H7 (cell line): ENCODE results near the gene WFDC10B. TPM values are rescaled to one million over a fixed set of nuclear protein-coding genes. Genes with fewer than 3 reads are reported as not detected.
"Not testable (repeated sequence)": the region's sequence is repeated elsewhere in the genome, so short reads cannot be mapped to it uniquely, and the experiment has no call there.

Source experiments
- DNase-seq: peaks from one replicate; pipeline ENCODE4 v3.0.0; 2012
- H3K27me3 ChIP-seq: 2 replicates; pipeline ENCODE4 v1.6.0; 2011; ENCODE audit warnings: mild to moderate bottlenecking, low read length; ENCODE audit not compliant: control insufficient read depth, insufficient read depth
- H3K36me3 ChIP-seq: replicated peaks from 2 replicates; pipeline ENCODE4 v1.5.1; 2011; ENCODE audit warnings: low read length; ENCODE audit not compliant: control insufficient read depth, insufficient read depth
- H3K4me3 ChIP-seq: 2 replicates; pipeline ENCODE4 v1.5.1; 2011; ENCODE audit warnings: low read depth, mild to moderate bottlenecking, control low read depth, low read length, moderate library complexity; ENCODE audit not compliant: insufficient read depth
- total RNA-seq: library from RNA; depleted of rRNA; stranded (reverse); fragments of >200 nt; shearing (Covaris generic); gene quantifications from 2 replicates; pipeline ENCODE4 v1.2.3, GENCODE V29; 2014; rRNA removed

WFDC10B gene
- total RNA-seq, result 0.52 TPM in 1 of 2 replicates, not detected in the other

- Histone ChIP-seq H3K27me3 (no peaks in the 10 kb centered on the region), H3K36me3 (no peaks in the 10 kb centered on the region), H3K4me3 (no peak within 1 kb of the TSS)
- no peak for DNase-seq
Observed at GRCh38 chr20:45704969-45705637, at the start of gene WFDC10B. Gene WFDC10B, minus strand, starts transcription at chr20:45705019. Its CDS starts 19,027 bp downstream, at chr20:45685992.

GRCh38 chr20:45752746-45753145 lies 47.9 kb upstream of the WFDC10B start:
- DNase-seq, result no peak
- no peaks in the 10 kb centered on the region for H3K27me3 ChIP-seq
- no peak overlapping the region for H3K4me3 ChIP-seq
- H3K36me3 ChIP-seq, result no peaks in the 10 kb centered on the region

GRCh38 chr20:45751721-45752120 lies 46.9 kb upstream of the WFDC10B start:
- H3K36me3 ChIP-seq, result no peaks in the 10 kb centered on the region
- H3K4me3 ChIP-seq, result no peak overlapping the region

GRCh38 chr20:45745015-45745414 lies 40.2 kb upstream of the WFDC10B start:
- H3K4me3 ChIP-seq, result no peak overlapping the region
- H3K36me3 ChIP-seq, result no peaks in the 10 kb centered on the region
- no peak for DNase-seq
- H3K27me3 ChIP-seq, result no peaks in the 10 kb centered on the region

More at GRCh38 chr20:45751721-45752120, 46.9 kb upstream of the WFDC10B start:
- DNase-seq, result no peak
- no peaks in the 10 kb centered on the region for H3K27me3 ChIP-seq

GRCh38 chr20:45742596-45742995 lies 37.8 kb upstream of the WFDC10B start:
- no peak for DNase-seq
- no peaks in the 10 kb centered on the region for H3K27me3 ChIP-seq
- no peak overlapping the region for H3K4me3 ChIP-seq
- H3K36me3 ChIP-seq, result no peaks in the 10 kb centered on the region

GRCh38 chr20:45735988-45736387 lies 31.2 kb upstream of the WFDC10B start:
- Histone ChIP-seq H3K36me3 (no peaks in the 10 kb centered on the region), H3K27me3 (no peaks in the 10 kb centered on the region), H3K4me3 (no peak overlapping the region)
- DNase-seq, result no peak

- Histone ChIP-seq H3K27me3 (no peaks in the 10 kb centered on the region), H3K36me3 (no peaks in the 10 kb centered on the region), H3K4me3 (no peak overlapping the region)
- DNase-seq, result no peak
Observed at GRCh38 chr20:45735552-45735951, 30.7 kb upstream of the WFDC10B start.

- Histone ChIP-seq H3K4me3 (no peak overlapping the region), H3K27me3 (no peaks in the 10 kb centered on the region), H3K36me3 (no peaks in the 10 kb centered on the region)
- DNase-seq, result no peak
Observed at GRCh38 chr20:45732199-45732598, 27.4 kb upstream of the WFDC10B start.

- Histone ChIP-seq H3K36me3 (no peaks in the 10 kb centered on the region), H3K27me3 (no peaks in the 10 kb centered on the region), H3K4me3 (no peak overlapping the region)
- no peak for DNase-seq
Observed at GRCh38 chr20:45727044-45727443, 22.2 kb upstream of the WFDC10B start.

GRCh38 chr20:45725134-45725533 lies 20.3 kb upstream of the WFDC10B start:
- H3K27me3 ChIP-seq, result no peaks in the 10 kb centered on the region
- no peak overlapping the region for H3K4me3 ChIP-seq
- no peak for DNase-seq
- no peaks in the 10 kb centered on the region for H3K36me3 ChIP-seq

GRCh38 chr20:45722047-45722446 lies 17.2 kb upstream of the WFDC10B start, which contains the start of gene SPINT4:
Gene SPINT4, plus strand, starts transcription at chr20:45722347. Its CDS starts 21 bp downstream, at chr20:45722368.
- no peaks in the 10 kb centered on the region for H3K36me3 ChIP-seq
- no peak for DNase-seq
- no peaks in the 10 kb centered on the region for H3K27me3 ChIP-seq
- H3K4me3 ChIP-seq, result no peak within 1 kb of the TSS

GRCh38 chr20:45716141-45716688 lies 11.4 kb upstream of the WFDC10B start:
- DNase-seq, H3K4me3 ChIP-seq, H3K27me3 ChIP-seq, H3K36me3 ChIP-seq: not testable (repeated sequence)

GRCh38 chr20:45701873-45702272 lies 2.9 kb downstream of the WFDC10B start, which contains the start of gene WFDC13:
Gene WFDC13, plus strand, starts transcription at chr20:45702038. Its CDS starts 86 bp downstream, at chr20:45702124.
- Histone ChIP-seq H3K4me3 (no peak within 1 kb of the TSS), H3K27me3 (no peaks in the 10 kb centered on the region), H3K36me3 (no peaks in the 10 kb centered on the region)
- no peak for DNase-seq

GRCh38 chr20:45701104-45701503 lies 3.7 kb downstream of the WFDC10B start:
- no peaks in the 10 kb centered on the region for H3K36me3 ChIP-seq
- no peak for DNase-seq
- no peak overlapping the region for H3K4me3 ChIP-seq
- H3K27me3 ChIP-seq, result no peaks in the 10 kb centered on the region

- no peak for DNase-seq
Observed at GRCh38 chr20:45695496-45695895, 9.3 kb downstream of the WFDC10B start.

More at GRCh38 chr20:45695496-45695895, 9.3 kb downstream of the WFDC10B start:
- H3K36me3 ChIP-seq, result no peaks in the 10 kb centered on the region
- H3K27me3 ChIP-seq, result no peaks in the 10 kb centered on the region
- H3K4me3 ChIP-seq, result no peak overlapping the region
